GM18909 (cell line): Measurements from ENCODE around the gene CMIP.

ENCODE experiments used
- ATAC-seq: cut with Tn5 transposase; IDR thresholded peaks from one replicate; pipeline ENCODE4 v1.9.1; 2021; ENCODE audit warnings: mild to moderate bottlenecking; ENCODE audit not compliant: unreplicated experiment, poor library complexity

The CMIP gene

GRCh38 chr16:81641395-81642106 is 196.9 kb downstream of the CMIP start:
- ATAC-seq = no peak

- ATAC-seq = no peak
Observed at GRCh38 chr16:81642107-81642436, 197.5 kb downstream of the CMIP start.

- ATAC-seq = no peak
Observed at GRCh38 chr16:81642943-81643342, 198.3 kb downstream of the CMIP start.

GRCh38 chr16:81645266-81645694 is 200.7 kb downstream of the CMIP start:
- ATAC-seq = no peak

- no peak for ATAC-seq
Observed at GRCh38 chr16:81645925-81646324, 201.3 kb downstream of the CMIP start.

- no peak for ATAC-seq
Observed at GRCh38 chr16:81646561-81646960, 202.0 kb downstream of the CMIP start.

- no peak for ATAC-seq
Observed at GRCh38 chr16:81647527-81647926, 202.9 kb downstream of the CMIP start.

- no peak for ATAC-seq
Observed at GRCh38 chr16:81649561-81650184, 205.1 kb downstream of the CMIP start.

- ATAC-seq = no peak
Observed at GRCh38 chr16:81650281-81650680, 205.7 kb downstream of the CMIP start.

- ATAC-seq = no peak
Observed at GRCh38 chr16:81650982-81651562, 206.5 kb downstream of the CMIP start.

GRCh38 chr16:81651758-81652718 is 207.4 kb downstream of the CMIP start:
- ATAC-seq = no peak

- ATAC-seq = no peak
Observed at GRCh38 chr16:81652798-81653505, 208.3 kb downstream of the CMIP start.

GRCh38 chr16:81654346-81654745 is 209.7 kb downstream of the CMIP start:
- no peak for ATAC-seq

- ATAC-seq = no peak
Observed at GRCh38 chr16:81655469-81656162, 211.0 kb downstream of the CMIP start.

- no peak for ATAC-seq
Observed at GRCh38 chr16:81657224-81657623, 212.6 kb downstream of the CMIP start.

GRCh38 chr16:81657781-81658180 is 213.2 kb downstream of the CMIP start:
- no peak for ATAC-seq

GRCh38 chr16:81658373-81658772 is 213.8 kb downstream of the CMIP start:
- no peak for ATAC-seq

GRCh38 chr16:81659249-81659648 is 214.6 kb downstream of the CMIP start:
- no peak for ATAC-seq

GRCh38 chr16:81661082-81661481 is 216.5 kb downstream of the CMIP start:
- ATAC-seq = no peak

- no peak for ATAC-seq
Observed at GRCh38 chr16:81664153-81664552, 219.5 kb downstream of the CMIP start.
